Stomach (tissue), 4 donors: ENCODE measurements around the gene CD151.

Experiments used
- EP300 ChIP-seq: sonication (generic); formaldehyde crosslinking; IDR thresholded peaks from one replicate; pipeline ENCODE4 v1.6.1; 2017; ENCODE audit warnings: antibody characterized with exemption
- POLR2A ChIP-seq, 4 donors: fragments of 450-650 bp; IDR thresholded peaks; one replicate each; pipeline ENCODE4 v1.6.1; 2016; ENCODE audit warnings: antibody characterized with exemption in 4 of 4, control low read depth in 2 of 4, mild to moderate bottlenecking in 1 of 4, moderate library complexity in 1 of 4
- POLR2AphosphoS5 ChIP-seq, 3 donors: sonication (generic); formaldehyde crosslinking; IDR thresholded peaks; one replicate each; pipeline ENCODE4 v1.6.1; 2016; ENCODE audit warnings: antibody characterized with exemption in 3 of 3
- TF ChIP-seq, protein P1 (sequence below), 7 experiments: fragments of 450-650 bp in 4 of 7; fragments of 200-600 bp in 3 of 7; sonication (generic) in 3 of 7; IDR thresholded peaks; one replicate each; pipeline ENCODE4 v1.5.1; 2016 to 2019; ENCODE audit warnings: antibody characterized with exemption in 7 of 7, control low read depth in 2 of 7, mild to moderate bottlenecking in 1 of 7

- TF ChIP-seq, protein P1, sequence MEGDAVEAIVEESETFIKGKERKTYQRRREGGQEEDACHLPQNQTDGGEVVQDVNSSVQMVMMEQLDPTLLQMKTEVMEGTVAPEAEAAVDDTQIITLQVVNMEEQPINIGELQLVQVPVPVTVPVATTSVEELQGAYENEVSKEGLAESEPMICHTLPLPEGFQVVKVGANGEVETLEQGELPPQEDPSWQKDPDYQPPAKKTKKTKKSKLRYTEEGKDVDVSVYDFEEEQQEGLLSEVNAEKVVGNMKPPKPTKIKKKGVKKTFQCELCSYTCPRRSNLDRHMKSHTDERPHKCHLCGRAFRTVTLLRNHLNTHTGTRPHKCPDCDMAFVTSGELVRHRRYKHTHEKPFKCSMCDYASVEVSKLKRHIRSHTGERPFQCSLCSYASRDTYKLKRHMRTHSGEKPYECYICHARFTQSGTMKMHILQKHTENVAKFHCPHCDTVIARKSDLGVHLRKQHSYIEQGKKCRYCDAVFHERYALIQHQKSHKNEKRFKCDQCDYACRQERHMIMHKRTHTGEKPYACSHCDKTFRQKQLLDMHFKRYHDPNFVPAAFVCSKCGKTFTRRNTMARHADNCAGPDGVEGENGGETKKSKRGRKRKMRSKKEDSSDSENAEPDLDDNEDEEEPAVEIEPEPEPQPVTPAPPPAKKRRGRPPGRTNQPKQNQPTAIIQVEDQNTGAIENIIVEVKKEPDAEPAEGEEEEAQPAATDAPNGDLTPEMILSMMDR (IDR thresholded peaks at IDR 0.05) = no peak
- no peak for TF ChIP-seq POLR2AphosphoS5 (IDR thresholded peaks at IDR 0.05)
- TF ChIP-seq POLR2A (IDR thresholded peaks at IDR 0.05) = no peak
- no peak for TF ChIP-seq EP300
Measured at GRCh38 chr11:868394-868793, 35.6 kb downstream of the CD151 start.
